ENCODE data around the gene CFAP74.

- TF ChIP-seq CTCF (conservative IDR thresholded peaks at IDR 0.05; ENCODE audit: low read depth, low read length) (no peak), EZH2 (IDR thresholded peaks at IDR 0.05; ENCODE audit: low read length, unreplicated experiment) (no peak), EZH2phosphoT487 (IDR thresholded peaks at IDR 0.05; ENCODE audit: borderline replicate concordance, low read length) (no peak)
Observed at GRCh38 chr1:1890506-1891348, 112.9 kb downstream of the CFAP74 start, which contains the start of gene GNB1.

Data from PC-3 (cell line).